Measurements from ENCODE around the gene FCRL5. TPM values are rescaled to one million over a fixed set of nuclear protein-coding genes. Genes with fewer than 3 reads are reported as not detected.
"Not testable (repeated sequence)": the region's sequence is repeated elsewhere in the genome, so short reads cannot be mapped to it uniquely, and the experiment has no call there.

Gene FCRL5
- total and polyA plus RNA-seq, 2 experiments from 2014 or later: not detected

DNA sequence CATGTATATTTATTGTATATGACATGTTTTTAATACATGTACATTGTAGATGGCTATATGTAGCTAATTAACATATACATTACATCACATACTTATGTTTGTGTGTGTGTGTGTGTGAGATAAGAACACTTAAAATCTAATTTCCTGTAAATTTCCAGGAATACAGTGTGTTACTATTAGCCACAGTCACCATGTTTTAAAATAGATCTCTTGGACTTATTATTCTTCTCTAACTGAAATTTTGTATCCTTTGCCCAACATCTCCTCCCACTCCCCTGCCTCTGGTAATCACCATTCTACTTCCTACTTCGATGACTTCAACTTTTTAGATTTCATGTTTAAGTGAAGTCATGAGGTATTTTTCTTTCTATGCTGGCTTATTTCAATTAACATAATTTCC lies 64.8 kb downstream of the FCRL5 start:
- Histone ChIP-seq H3K4me1 (ENCODE audit: insufficient read depth) (no peaks in the 10 kb centered on the region), H3K27ac (no peak overlapping the region), H3F3A (ENCODE audit: insufficient read depth) (no peaks in the 10 kb centered on the region), H3K36me3 (ENCODE audit: low read depth) (no peaks in the 10 kb centered on the region), H3K9me2 (ENCODE audit: insufficient read depth) (no peaks in the 10 kb centered on the region), H2AFZ (no peak overlapping the region), H4K20me1 (ENCODE audit: insufficient read depth) (no peaks in the 10 kb centered on the region), H3K9ac (no peak overlapping the region), H3K27me3 (replicated peaks; ENCODE audit: insufficient read depth) (no peaks in the 10 kb centered on the region; the same call in 1 of the 2 replicates), H3K4me3 (no peak overlapping the region), H3K9me3 (ENCODE audit: low read depth) (no peaks in the 10 kb centered on the region), H3K79me2 (ENCODE audit: insufficient read depth) (no peaks in the 10 kb centered on the region), H3K4me2 (ENCODE audit: unreplicated experiment) (no peak overlapping the region)
- no peak for TF ChIP-seq EZH2 (IDR thresholded peaks at IDR 0.05; ENCODE audit: insufficient read depth, poor library complexity, severe bottlenecking)
- TF ChIP-seq EZH2phosphoT487 (IDR thresholded peaks at IDR 0.05; ENCODE audit: insufficient read depth, low read depth): no peak
- 73% methylated on average over 1 of the region's 1 CpG for WGBS, 2 experiments (ENCODE audit: low coverage in 1 of 2, low lambda C conversion rate in 2 of 2, missing lambda C conversion rate in 2 of 2)
- in situ Hi-C loops (cut with MboI): loop anchor here (5.0 kb wide), 1 partner anchor 110 kb away; no protein-coding TSS in a partner anchor
- DNase-seq: no peak

DNA sequence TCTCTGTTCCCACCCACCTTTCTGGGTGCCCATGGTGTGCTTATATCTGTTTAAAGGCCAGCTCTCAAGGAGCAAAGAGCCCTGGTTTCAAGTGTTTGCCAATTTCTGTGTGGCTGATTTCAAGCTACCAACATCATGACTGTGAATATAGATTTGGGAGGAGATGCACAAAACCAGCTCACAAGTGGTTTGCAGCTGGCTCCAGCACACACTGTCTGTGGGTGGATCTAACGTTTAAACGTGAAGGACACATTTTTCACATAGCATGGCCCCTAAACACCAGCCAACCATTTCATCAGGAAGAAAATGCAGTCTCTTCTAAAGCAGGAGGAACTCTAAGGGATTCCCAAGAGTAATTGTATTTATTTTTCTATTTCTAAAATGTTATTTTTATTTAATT lies 65.2 kb downstream of the FCRL5 start:
- H3F3A ChIP-seq (ENCODE audit: insufficient read depth): no peaks in the 10 kb centered on the region
- no peaks in the 10 kb centered on the region for H3K4me1 ChIP-seq (ENCODE audit: insufficient read depth)
- no peaks in the 10 kb centered on the region for H3K27me3 ChIP-seq (replicated peaks; ENCODE audit: insufficient read depth)
- in situ Hi-C loops (cut with MboI): loop anchor here (5.0 kb wide), 1 partner anchor 110 kb away; no protein-coding TSS in a partner anchor
- H3K9ac ChIP-seq: no peak overlapping the region
- no peaks in the 10 kb centered on the region for H3K9me3 ChIP-seq (ENCODE audit: low read depth)
- no peaks in the 10 kb centered on the region for H3K36me3 ChIP-seq (ENCODE audit: low read depth)
- H3K27ac ChIP-seq: no peak overlapping the region
- no peak overlapping the region for H3K4me2 ChIP-seq (ENCODE audit: unreplicated experiment)
- no peak overlapping the region for H3K4me3 ChIP-seq
- no peak overlapping the region for H2AFZ ChIP-seq
- WGBS, 2 experiments (ENCODE audit: low coverage in 1 of 2, low lambda C conversion rate in 2 of 2, missing lambda C conversion rate in 2 of 2): 0 to 3% methylated on average over 2 of the region's 2 CpGs
- DNase-seq: peak; percentile 41
- no peaks in the 10 kb centered on the region for H4K20me1 ChIP-seq (ENCODE audit: insufficient read depth)
- H3K79me2 ChIP-seq (ENCODE audit: insufficient read depth): no peaks in the 10 kb centered on the region
- H3K9me2 ChIP-seq (ENCODE audit: insufficient read depth): no peaks in the 10 kb centered on the region
- TF ChIP-seq EZH2 (IDR thresholded peaks at IDR 0.05; ENCODE audit: insufficient read depth, poor library complexity, severe bottlenecking) (no peak), EZH2phosphoT487 (IDR thresholded peaks at IDR 0.05; ENCODE audit: insufficient read depth, low read depth) (no peak)

DNA sequence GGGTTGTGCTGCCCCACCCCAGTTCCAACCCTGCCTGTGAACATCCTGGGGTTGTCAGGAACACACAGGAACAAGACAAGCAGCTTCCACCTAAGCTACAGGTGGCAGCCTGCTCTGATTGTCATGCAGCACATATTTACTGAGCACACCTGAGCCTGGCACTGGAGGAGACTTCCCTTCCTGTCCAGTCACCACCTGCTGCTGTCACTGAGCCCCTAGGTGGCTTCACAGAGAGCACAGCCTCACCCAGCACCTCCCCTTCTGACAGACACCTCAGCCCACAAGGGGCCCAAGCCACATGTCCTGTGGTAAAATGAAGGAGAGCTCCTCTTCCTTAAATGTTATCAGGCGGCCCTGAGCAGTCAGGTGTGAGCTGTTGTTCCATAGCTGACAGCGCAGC lies 65.9 kb downstream of the FCRL5 start:
- not testable (repeated sequence) for H3K27ac ChIP-seq; H3K9me2 ChIP-seq (ENCODE audit: insufficient read depth); H2AFZ ChIP-seq; H3K9me3 ChIP-seq (ENCODE audit: low read depth); H3K79me2 ChIP-seq (ENCODE audit: insufficient read depth); H3K36me3 ChIP-seq (ENCODE audit: low read depth); H3K27me3 ChIP-seq (replicated peaks; ENCODE audit: insufficient read depth); H3F3A ChIP-seq (ENCODE audit: insufficient read depth); DNase-seq; H4K20me1 ChIP-seq (ENCODE audit: insufficient read depth); H3K4me3 ChIP-seq; H3K9ac ChIP-seq; H3K4me2 ChIP-seq (ENCODE audit: unreplicated experiment); H3K4me1 ChIP-seq (ENCODE audit: insufficient read depth)
- in situ Hi-C loops (cut with MboI): loop anchor here (5.0 kb wide), 1 partner anchor 109 kb away; no protein-coding TSS in a partner anchor
- WGBS, 2 experiments (ENCODE audit: low coverage in 1 of 2, low lambda C conversion rate in 2 of 2, missing lambda C conversion rate in 2 of 2): 57 to 72% methylated on average over 2 of the region's 2 CpGs

DNA sequence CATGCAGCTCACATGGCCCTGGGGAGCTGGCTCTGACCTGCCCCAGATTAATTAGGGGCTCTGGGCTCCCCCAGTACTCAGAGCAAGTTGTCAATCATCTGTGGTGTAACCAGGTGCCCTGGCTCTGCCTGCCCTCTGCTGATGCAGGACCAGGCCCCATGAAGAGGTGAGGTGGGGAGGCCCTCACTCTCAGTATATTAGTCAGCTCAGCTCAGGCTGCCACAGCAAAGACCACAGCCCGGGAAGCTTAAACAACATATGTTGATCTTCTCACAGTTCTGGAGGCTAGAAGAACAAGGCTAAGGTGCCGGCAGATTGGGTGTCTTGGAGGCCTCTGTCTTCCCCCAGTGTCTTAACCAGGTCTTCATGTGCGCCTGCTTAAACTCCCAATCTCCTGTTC lies 66.5 kb downstream of the FCRL5 start:
- no peak for DNase-seq
- no peak for TF ChIP-seq EZH2 (IDR thresholded peaks at IDR 0.05; ENCODE audit: insufficient read depth, poor library complexity, severe bottlenecking)
- no peak for TF ChIP-seq EZH2phosphoT487 (IDR thresholded peaks at IDR 0.05; ENCODE audit: insufficient read depth, low read depth)
- Histone ChIP-seq H4K20me1 (ENCODE audit: insufficient read depth) (no peaks in the 10 kb centered on the region), H3K9ac (no peak overlapping the region), H3K36me3 (ENCODE audit: low read depth) (no peaks in the 10 kb centered on the region), H3K4me3 (no peak overlapping the region), H3F3A (ENCODE audit: insufficient read depth) (no peaks in the 10 kb centered on the region), H3K9me2 (ENCODE audit: insufficient read depth) (no peaks in the 10 kb centered on the region), H3K27ac (no peak overlapping the region), H3K4me2 (ENCODE audit: unreplicated experiment) (no peak overlapping the region), H3K4me1 (ENCODE audit: insufficient read depth) (no peaks in the 10 kb centered on the region), H3K79me2 (ENCODE audit: insufficient read depth) (no peaks in the 10 kb centered on the region), H3K27me3 (replicated peaks; ENCODE audit: insufficient read depth) (no peaks in the 10 kb centered on the region), H2AFZ (no peak overlapping the region), H3K9me3 (ENCODE audit: low read depth) (no peaks in the 10 kb centered on the region)
- 34 to 42% methylated on average over 3 of the region's 3 CpGs for WGBS, 2 experiments (ENCODE audit: low coverage in 1 of 2, low lambda C conversion rate in 2 of 2, missing lambda C conversion rate in 2 of 2)
- in situ Hi-C loops (cut with MboI): loop anchor here (5.0 kb wide), 1 partner anchor 108 kb away; no protein-coding TSS in a partner anchor

DNA sequence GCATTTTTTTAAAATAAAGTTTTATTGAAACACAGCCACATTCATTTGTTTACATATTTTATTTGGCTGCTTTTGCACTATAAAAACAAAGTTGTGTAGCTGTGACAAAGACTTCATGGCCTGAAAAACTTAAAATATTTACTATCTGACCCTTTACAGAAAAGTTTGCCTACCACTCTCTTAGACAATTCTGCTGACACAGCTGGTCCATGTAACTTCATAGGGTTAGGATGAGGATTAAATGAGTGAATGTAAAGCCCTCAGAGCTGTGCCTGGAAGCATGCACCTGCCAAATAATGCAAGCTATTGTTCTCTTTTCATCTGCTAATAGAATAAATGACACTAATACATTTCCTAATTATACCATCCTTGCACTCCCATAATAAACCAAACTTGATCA lies 67.7 kb downstream of the FCRL5 start:
- no peaks in the 10 kb centered on the region for H3K4me1 ChIP-seq (ENCODE audit: insufficient read depth)
- no peak for DNase-seq
- H3K9ac ChIP-seq: no peak overlapping the region

More for the DNA sequence above, 67.7 kb downstream of the FCRL5 start:
- Histone ChIP-seq H3K36me3 (ENCODE audit: low read depth) (no peaks in the 10 kb centered on the region), H2AFZ (no peak overlapping the region), H3K79me2 (ENCODE audit: insufficient read depth) (no peaks in the 10 kb centered on the region), H3K4me3 (no peak overlapping the region), H3K9me2 (ENCODE audit: insufficient read depth) (no peaks in the 10 kb centered on the region), H3K27ac (no peak overlapping the region), H3K9me3 (ENCODE audit: low read depth) (no peaks in the 10 kb centered on the region), H4K20me1 (ENCODE audit: insufficient read depth) (no peaks in the 10 kb centered on the region), H3K4me2 (ENCODE audit: unreplicated experiment) (no peak overlapping the region), H3K27me3 (replicated peaks; ENCODE audit: insufficient read depth) (no peaks in the 10 kb centered on the region), H3F3A (ENCODE audit: insufficient read depth) (no peaks in the 10 kb centered on the region)
- in situ Hi-C loops (cut with MboI): no loop called here
- TF ChIP-seq EZH2 (IDR thresholded peaks at IDR 0.05; ENCODE audit: insufficient read depth, poor library complexity, severe bottlenecking): no peak
- TF ChIP-seq EZH2phosphoT487 (IDR thresholded peaks at IDR 0.05; ENCODE audit: insufficient read depth, low read depth): no peak
